Inferior parietal cortex (tissue), 1 donor: ENCODE measurements around the gene ARMC5.
"Not testable (repeated sequence)": the region's sequence is repeated elsewhere in the genome, so short reads cannot be mapped to it uniquely, and the experiment has no call there.

ENCODE experiments used
- DNase-seq: peaks from one replicate; pipeline ENCODE4 v3.0.0-alpha.2; 2016; ENCODE audit errors: extremely low spot score

The ARMC5 gene

DNA sequence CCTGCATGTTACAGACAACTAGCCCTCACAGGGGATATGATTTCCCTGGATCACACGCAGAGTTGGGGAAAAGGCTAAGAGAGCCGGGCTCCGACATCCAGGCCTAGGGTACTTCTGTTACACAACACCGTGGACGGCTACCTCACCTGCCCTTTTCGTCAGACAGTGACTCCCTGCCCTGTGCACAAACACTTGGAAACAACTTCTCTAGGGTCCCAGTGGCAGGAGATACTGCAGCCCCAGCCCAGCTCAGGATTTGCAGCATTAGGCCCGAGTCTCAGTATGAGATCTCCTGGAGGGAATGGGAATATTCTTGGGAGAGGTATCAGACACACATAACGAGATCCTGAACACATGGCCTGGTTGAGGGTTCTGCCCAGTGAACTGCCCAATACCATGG is 40.6 kb downstream of the ARMC5 start:
- no peak for DNase-seq

DNA sequence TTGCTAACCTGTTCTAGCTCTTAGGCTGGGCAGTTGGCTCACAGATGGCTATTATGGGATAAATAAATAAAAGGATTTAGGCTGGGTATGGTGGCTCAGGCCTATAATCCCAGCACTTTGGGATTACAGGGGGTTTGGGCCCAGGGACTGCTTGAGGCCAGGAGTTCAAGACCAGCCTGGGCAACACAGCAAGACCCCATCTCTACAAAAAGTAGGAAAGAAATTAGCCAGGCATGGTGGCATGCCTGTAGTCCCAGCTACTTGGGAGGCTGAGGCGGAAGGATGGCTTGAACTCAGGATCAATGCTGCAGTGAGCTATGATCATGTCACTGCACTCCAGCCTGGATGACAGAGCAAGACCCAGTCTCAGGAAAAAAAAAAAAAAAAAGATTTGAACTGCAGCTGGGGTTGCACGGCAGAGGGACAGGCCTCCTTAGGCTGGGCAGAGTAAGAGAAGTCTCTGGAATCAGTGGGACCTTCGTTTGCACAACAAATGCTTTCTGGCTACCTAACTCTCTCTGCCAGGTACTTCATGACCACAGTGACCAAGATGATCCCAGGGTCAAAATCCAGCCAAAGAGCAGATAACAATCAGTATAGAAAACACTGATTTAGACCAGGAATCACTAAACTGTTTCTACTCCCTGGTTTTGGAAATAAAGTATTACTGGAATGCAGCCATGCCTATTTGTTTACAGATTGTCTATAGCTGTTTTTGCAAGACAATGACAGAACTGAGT is 42.1 kb downstream of the ARMC5 start:
- no peak for DNase-seq

DNA sequence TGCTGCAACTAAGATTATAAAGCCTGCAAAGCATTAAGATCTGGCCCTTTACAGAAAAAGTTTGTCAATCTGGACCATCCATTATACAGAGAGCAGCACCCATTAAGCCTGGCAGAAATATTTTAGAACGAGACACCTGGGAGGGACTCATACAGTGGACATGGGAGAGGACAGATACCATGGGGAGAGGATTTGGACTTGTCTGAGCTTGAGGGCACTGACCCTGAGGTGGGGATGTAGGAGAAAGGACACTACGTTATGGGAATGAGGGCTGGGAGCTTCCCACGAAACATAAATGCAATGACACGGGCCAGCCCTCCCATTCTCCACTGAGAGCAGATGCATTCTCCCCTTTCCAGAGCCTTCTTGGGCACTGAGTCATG is 42.7 kb downstream of the ARMC5 start:
- DNase-seq = no peak

DNA sequence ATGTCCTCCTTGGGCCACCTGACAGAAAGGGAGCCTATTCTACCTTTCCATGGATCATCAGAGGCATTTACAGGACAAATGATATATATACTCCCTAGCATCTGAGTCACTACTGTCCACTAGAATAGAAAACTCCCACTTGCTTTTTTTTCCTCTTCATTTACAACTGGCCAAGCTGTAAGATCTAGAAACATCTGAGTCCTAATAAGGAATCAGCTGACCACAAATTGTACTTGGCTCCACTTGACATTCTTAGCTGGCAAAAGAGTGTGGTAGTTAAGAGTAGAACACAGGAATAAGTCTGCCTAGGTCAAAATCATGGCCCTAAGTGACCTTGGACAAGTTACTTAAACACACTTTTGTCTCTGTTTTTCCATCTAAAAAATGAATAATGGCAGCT is 43.7 kb downstream of the ARMC5 start:
- DNase-seq = no peak

DNA sequence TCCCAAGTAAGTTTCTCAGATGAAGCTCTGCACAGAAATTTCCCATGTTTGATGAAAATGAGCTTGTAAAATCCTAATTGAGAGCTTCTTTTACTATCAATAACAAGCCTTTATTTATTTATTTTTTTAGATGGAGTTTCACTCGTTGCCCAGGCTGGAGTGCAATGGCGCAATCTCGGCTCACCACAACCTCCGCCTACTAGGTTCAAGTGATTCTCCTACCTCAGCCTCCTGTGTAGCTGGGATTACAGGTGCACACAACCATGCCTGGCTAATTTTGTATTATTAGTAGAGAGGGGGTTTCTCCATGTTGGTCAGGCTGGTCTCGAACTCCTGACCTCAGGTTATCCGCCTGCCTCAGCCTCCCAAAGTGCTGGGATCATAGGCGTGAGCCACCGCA is 44.3 kb downstream of the ARMC5 start:
- DNase-seq = not testable (repeated sequence)

DNA sequence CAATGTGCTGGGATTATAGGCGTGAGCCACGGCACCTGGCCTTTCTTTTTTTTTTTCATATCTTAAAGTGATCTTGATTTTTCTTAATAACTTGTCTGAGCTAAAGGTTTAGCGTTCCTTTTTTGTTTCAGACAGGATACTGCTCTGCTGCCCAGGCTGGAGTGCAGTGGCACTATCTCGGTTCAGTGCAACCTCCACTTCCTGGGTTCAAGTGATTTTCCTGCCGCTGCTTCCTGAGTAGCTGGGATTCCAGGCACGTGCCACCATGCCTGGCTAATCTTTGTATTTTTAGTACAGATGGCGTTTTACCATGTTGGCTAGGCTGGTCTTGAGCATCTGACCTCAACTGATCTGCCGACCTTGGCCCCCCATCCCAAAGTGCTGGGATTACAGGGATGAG is 44.9 kb downstream of the ARMC5 start:
- DNase-seq = no peak

DNA sequence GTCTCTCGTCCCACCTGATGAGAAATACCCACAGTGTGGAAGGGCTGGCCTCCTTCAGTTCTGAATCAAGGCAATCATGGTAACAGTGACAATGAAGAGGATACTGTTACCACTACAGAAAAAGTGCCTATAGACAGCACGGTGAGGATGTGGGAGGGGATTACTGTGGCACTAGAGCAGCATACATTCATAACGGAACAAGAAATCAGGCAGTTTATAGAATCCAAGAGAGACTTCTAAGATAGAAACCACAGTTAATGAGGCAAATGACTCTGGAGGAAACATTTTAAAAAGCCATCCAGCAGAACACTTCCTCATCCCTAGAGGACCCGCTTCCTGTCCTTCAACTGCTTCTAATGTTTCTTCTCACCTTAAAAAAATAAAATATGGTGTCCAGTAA is 46.2 kb downstream of the ARMC5 start:
- DNase-seq = no peak

DNA sequence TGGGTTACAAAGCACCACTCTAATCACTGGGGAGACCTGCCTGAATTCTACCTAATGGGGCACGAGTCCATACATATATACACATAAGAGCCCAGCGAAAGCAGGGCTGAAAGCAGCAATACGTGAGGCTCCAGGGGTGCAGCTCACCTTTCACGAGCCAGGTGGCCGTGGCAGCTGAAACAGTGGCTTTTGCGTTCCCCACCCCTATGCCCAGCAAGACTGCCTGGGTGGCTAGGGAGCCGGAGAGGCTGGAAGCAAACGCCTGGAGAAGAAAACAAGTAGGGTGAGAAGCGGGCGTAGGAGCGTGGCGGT is 48.3 kb downstream of the ARMC5 start:
- DNase-seq = no peak

DNA sequence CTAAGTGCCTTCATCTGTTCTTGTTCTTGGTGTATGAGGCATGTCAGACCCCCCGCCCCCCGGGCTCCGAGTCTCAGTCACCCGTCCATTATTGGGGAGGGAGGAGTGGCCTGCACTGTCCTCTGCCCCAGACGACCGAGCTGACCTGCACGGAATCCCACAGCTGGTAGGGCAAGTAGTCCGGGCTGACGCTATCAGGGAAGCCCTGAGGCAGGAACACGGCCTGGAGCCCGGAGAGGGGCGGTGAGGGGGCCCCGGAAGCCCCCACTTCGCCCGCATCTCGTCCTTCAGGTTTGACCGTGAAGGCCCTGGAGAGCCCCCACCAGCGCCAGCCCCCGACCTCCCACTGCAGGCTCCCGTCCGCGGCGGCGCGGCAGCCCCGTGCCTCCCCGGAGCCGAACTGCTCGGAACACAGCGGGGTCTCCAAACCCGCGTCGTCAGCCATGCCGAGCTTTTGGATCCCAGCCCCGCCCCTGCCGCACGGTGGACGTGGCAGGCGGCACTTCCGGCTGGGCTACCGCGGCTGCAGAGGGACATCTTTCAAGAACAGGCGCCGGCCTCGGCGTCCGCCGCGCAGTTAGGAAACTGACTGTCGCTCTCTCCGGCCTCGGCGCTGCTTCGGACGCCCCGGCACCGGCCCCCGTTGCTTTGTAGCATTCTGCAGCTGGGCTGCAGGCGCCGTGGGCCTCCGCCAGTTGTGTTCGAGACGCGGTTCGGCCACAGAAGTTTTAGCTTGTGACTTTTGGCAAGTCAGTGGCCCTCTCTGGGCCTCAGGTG is 48.8 kb downstream of the ARMC5 start, which contains the start of gene RUSF1:
Gene RUSF1 (minus strand): TSS at position 463 of the 777 bp plus-strand sequence. CDS start 18 bp downstream, at position 445.
- peak; percentile 90 for DNase-seq

DNA sequence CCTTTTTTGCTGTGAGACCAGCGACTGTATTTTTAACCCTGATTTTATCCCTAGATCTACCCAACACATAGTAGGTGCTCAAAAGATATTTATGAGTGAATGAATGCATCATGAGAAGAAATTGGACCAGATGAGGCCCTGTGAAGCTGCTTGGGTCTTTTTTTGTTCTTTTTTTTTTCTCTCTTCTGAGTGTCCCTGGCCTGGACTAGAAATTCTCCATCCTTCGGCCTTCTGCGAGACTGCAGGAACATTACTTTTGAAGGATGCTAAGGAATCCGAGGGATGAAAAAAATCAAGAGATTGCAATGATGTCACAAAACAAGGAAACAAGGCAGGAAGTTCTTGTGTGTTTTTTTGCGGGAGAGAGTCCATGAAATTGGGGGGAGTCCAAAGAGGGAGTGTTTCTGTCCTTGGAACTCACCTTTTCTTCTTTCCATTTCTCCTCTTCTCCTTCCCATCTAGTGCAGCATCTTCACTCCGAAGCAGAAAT is 49.5 kb downstream of the ARMC5 start:
- DNase-seq = no peak

DNA sequence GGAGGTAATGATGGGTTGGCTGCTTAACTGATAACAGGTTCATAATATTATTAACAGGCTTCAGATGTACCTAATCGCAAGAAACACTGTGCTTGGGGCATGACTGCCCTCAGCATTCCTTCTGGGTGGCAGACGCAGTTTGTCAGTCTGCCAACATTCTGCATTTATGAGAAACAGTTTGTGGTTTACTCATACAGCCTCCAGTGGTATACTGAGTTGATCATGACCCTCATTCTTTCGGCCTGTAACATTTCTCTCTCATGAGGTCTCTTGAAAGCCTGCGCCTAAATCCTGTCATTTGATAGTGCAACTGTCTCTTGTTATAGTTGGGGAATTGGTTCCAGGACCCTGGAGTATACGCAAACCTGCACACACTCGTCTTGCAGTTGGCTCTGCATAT is 53.8 kb downstream of the ARMC5 start:
- DNase-seq = no peak

DNA sequence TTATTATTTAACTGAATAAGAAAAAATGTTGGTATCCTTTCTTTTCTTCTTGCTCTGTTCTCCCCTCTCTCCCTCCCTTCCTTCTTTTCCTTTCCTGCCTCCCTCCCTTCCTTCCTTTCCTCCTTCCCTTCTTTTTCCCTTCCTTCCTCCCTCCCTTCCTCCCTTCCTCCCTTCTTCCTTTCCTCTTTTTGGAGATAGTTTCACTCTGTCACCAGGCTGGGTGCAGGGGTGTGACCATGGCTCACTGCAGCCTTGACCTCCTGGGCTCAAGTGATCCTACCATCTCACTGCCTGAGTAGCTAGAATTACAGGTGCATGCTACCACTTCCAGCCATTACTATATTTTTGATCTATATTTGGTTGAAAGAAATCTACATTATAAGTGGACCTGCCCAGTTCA is 54.6 kb downstream of the ARMC5 start:
- no peak for DNase-seq
